Activated CD8-positive, alpha-beta T cell treated with anti-CD3 and anti-CD28 coated beads for 36 hours (primary cell): ENCODE results near the gene FAT2. TPM values are rescaled to one million over a fixed set of nuclear protein-coding genes. Genes with fewer than 3 reads are reported as not detected.
"Not testable (repeated sequence)": the region's sequence is repeated elsewhere in the genome, so short reads cannot be mapped to it uniquely, and the experiment has no call there.

Source experiments
- ATAC-seq: fragments of 200-7000 bp; cut with Tn5 transposase; one replicate; pipeline ENCODE4 v1.10.0; 2021; ENCODE audit warnings: mild to moderate bottlenecking, moderate library complexity
- CTCF ChIA-PET: fragments of 350-600 bp; sonication (Branson Sonifier 250); formaldehyde crosslinking; loops from one replicate; lab custom pipeline; 2021; ENCODE audit warnings: antibody characterized with exemption; lab: Charles Lee
- POLR2A ChIA-PET: fragments of 350-600 bp; sonication (Branson Sonifier 250); formaldehyde crosslinking; loops from one replicate; lab custom pipeline; 2021; ENCODE audit warnings: antibody characterized with exemption; lab: Charles Lee
- DNase-seq: peaks from one replicate; pipeline ENCODE4 v3.0.0-alpha.2; 2020
- H3K27ac Mint-ChIP-seq: one replicate; pipeline ENCODE4 v1.8.0; 2021; ENCODE audit warnings: mild to moderate bottlenecking, mixed read lengths
- H3K27me3 Mint-ChIP-seq: one replicate; pipeline ENCODE4 v1.8.0; 2021; ENCODE audit warnings: mixed read lengths
- H3K36me3 Mint-ChIP-seq: one replicate; pipeline ENCODE4 v1.8.0; 2021; ENCODE audit warnings: low read depth, mixed read lengths
- H3K4me1 Mint-ChIP-seq: one replicate; pipeline ENCODE4 v1.8.0; 2021; ENCODE audit warnings: low read depth, mixed read lengths
- H3K4me3 Mint-ChIP-seq: one replicate; pipeline ENCODE4 v1.8.0; 2021; ENCODE audit warnings: mild to moderate bottlenecking, moderate library complexity, mixed read lengths
- H3K9me3 Mint-ChIP-seq: one replicate; pipeline ENCODE4 v1.8.0; 2021; ENCODE audit warnings: mixed read lengths
- intact Hi-C: fragments of 100-400 bp; cut with micrococcal nuclease; formaldehyde crosslinking; loops from one replicate; pipeline ENCODE4 v1.10.0; 2022
- total RNA-seq, 2 experiments: library from RNA; stranded (reverse); gene quantifications; one replicate each; pipeline ENCODE4 v1.2.3, GENCODE V29; 2021
- TF ChIP-seq, protein P1 (sequence below): fragments of 200-600 bp; IDR thresholded peaks from one replicate; pipeline ENCODE4 v1.8.0; 2022; ENCODE audit warnings: antibody characterized with exemption, mild to moderate bottlenecking

FAT2 gene
- total RNA-seq, 2 experiments from 2014 or later: not detected

DNA sequence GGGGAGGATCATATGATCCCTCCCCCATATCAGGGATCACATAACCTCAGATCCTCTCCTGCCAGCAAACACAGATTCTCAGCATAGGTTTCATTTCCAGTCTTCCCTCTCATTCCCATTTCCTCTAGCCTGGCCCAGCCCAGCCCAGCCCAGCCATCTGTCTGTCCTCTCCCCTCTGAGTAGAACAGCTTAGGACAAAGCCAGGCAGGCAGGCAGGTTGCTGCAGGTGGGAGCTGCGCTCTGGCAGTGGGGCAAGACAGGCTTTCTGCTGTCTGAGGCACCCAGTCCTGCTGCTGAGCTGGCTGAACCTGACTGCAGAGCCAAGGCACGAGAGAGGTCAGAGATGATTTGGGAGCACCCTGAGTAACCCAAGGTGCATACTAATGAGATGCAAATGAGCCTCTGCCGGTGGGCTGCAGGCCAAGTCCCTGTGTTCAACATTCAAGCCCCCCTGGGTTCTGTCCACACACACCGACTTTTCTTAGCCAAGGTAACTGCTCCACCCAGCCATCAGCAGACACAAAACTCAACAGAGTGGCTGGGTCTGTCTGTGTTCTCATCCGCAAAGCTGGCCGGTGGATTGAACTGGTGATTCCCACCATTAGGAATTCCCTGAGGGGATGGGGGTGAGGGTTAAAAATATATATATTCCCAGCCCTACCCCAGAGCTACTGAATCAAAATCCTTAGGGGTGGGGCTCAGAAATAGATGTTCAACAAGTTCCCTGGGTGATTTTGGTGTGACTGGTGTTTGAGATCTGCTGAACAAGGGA lies 9.1 kb downstream of the FAT2 start:
- Mint-ChIP-seq H3K27me3 (peaks cover 1% of the 10 kb centered on the region), H3K4me1 (peaks cover 8% of the 10 kb centered on the region), H3K27ac (no peak overlapping the region), H3K36me3 (no peaks in the 10 kb centered on the region), H3K9me3 (no peaks in the 10 kb centered on the region), H3K4me3 (no peak overlapping the region)
- DNase-seq: no peak
- TF ChIP-seq, protein P1, sequence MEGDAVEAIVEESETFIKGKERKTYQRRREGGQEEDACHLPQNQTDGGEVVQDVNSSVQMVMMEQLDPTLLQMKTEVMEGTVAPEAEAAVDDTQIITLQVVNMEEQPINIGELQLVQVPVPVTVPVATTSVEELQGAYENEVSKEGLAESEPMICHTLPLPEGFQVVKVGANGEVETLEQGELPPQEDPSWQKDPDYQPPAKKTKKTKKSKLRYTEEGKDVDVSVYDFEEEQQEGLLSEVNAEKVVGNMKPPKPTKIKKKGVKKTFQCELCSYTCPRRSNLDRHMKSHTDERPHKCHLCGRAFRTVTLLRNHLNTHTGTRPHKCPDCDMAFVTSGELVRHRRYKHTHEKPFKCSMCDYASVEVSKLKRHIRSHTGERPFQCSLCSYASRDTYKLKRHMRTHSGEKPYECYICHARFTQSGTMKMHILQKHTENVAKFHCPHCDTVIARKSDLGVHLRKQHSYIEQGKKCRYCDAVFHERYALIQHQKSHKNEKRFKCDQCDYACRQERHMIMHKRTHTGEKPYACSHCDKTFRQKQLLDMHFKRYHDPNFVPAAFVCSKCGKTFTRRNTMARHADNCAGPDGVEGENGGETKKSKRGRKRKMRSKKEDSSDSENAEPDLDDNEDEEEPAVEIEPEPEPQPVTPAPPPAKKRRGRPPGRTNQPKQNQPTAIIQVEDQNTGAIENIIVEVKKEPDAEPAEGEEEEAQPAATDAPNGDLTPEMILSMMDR: no peak
- intact Hi-C loops: no loop called here
- POLR2A ChIA-PET: no interaction called here
- CTCF ChIA-PET: no interaction called here
- ATAC-seq: no peak

DNA sequence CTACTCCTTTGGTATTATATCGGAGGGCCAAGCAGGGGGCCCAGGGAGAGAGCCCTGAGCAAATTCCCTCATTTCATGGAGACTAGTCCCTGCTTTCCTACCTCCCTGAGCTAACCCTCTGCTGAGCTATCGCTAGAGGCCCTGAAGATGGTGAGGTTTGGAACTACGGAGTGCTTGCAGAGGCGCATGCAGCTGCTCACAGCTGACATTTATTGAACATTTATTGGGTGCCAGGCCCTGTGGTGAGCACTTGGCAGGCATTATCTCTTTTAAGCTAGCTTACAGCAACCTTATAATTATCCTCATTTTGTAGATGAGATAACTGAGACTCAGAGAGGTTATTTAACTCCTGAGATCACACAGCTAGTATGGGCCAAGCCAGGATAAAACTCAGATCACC lies 9.8 kb downstream of the FAT2 start:
- Mint-ChIP-seq H3K27me3 (peaks cover 1% of the 10 kb centered on the region), H3K9me3 (no peaks in the 10 kb centered on the region), H3K4me3 (no peak overlapping the region), H3K36me3 (no peaks in the 10 kb centered on the region), H3K27ac (no peak overlapping the region), H3K4me1 (peaks cover 8% of the 10 kb centered on the region)
- ATAC-seq: no peak
- ChIA-PET CTCF (no interaction called here), POLR2A (no interaction called here)
- intact Hi-C loops: no loop called here
- no peak for DNase-seq
- TF ChIP-seq, protein P1: no peak

DNA sequence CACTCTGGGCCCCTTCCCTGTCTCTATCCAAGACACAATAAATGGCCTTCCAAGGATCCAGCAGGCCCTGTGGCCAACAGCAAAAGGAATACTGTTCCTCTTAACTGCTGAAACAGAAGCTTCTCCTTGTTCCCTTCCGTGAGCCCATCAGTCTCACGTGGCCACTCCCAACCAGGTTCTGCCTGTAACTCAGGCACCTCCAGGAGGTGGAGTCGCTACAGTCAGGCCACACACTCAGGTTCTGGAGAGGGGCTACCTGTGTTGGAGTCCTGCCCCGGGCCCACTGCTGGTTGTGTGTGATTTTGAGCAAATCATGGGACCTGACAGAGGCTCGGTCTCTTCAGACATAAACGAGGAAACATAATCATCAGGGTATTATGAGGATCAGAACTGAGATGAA lies 10.3 kb downstream of the FAT2 start:
- Mint-ChIP-seq H3K4me3 (no peak overlapping the region), H3K9me3 (no peaks in the 10 kb centered on the region), H3K27ac (no peak overlapping the region), H3K36me3 (no peaks in the 10 kb centered on the region), H3K4me1 (peaks cover 8% of the 10 kb centered on the region), H3K27me3 (peaks cover 1% of the 10 kb centered on the region)
- TF ChIP-seq, protein P1: no peak
- CTCF ChIA-PET: no interaction called here
- intact Hi-C loops: no loop called here
- ATAC-seq: no peak
- POLR2A ChIA-PET: no interaction called here
- no peak for DNase-seq

DNA sequence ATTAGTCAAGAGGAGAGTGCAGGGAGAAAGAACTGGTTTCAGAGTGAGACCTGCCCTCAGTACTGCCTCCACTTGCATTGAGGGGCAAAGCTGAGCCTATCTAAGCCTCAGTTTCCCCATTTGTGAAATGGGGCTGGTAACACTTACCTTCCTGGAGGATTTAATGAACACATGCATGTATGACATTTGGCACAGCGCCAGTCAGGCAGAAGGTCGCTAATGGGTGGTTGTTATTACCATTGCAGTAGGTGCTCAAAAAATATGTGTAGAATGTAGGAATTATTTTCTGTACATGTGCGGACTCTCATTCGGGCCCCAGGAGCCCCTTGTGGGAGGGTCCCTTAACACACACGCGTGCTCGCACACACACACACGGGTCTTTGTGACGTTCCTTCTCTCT lies 10.9 kb downstream of the FAT2 start:
- Mint-ChIP-seq H3K4me1 (peaks cover 8% of the 10 kb centered on the region), H3K9me3 (no peaks in the 10 kb centered on the region), H3K36me3 (no peaks in the 10 kb centered on the region), H3K4me3 (no peak overlapping the region), H3K27me3 (peaks cover 1% of the 10 kb centered on the region), H3K27ac (no peak overlapping the region)
- intact Hi-C loops: no loop called here
- CTCF ChIA-PET: no interaction called here
- no peak for DNase-seq
- POLR2A ChIA-PET: no interaction called here
- ATAC-seq: no peak
- TF ChIP-seq, protein P1: no peak

DNA sequence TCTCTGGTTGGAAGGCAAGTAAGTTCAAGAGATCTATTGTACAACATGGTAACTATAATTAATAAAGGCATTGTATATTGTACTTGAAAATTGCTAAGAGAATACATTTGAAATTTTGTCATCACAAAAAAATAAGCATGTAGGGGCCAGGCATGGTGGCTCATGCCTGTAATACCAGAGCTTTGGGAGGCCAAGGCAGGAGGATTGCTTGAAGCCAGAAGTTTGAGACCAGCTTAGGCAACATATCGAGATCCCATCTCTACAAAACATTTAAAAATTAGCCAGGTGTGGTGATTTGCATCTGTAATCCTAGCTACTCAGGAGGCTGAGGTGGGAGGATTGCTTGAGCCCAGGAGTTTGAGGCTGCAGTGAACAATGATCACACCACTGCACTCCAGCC lies 12.0 kb downstream of the FAT2 start:
- CTCF ChIA-PET, POLR2A ChIA-PET: not testable (repeated sequence)

More for the DNA sequence above, 12.0 kb downstream of the FAT2 start:
- H3K9me3 Mint-ChIP-seq, H3K4me1 Mint-ChIP-seq, H3K27me3 Mint-ChIP-seq, H3K4me3 Mint-ChIP-seq, intact Hi-C loops, DNase-seq, H3K27ac Mint-ChIP-seq, H3K36me3 Mint-ChIP-seq, ATAC-seq: not testable (repeated sequence)
